Measurements from ENCODE around the gene NHLH2. TPM values are rescaled to one million over a fixed set of nuclear protein-coding genes. Genes with fewer than 3 reads are reported as not detected.
A peak's percentile ranks its signal among the peaks of the same experiment; 100 is the strongest.

Gene NHLH2
- total and polyA plus RNA-seq, 12 donors, result not detected

DNA sequence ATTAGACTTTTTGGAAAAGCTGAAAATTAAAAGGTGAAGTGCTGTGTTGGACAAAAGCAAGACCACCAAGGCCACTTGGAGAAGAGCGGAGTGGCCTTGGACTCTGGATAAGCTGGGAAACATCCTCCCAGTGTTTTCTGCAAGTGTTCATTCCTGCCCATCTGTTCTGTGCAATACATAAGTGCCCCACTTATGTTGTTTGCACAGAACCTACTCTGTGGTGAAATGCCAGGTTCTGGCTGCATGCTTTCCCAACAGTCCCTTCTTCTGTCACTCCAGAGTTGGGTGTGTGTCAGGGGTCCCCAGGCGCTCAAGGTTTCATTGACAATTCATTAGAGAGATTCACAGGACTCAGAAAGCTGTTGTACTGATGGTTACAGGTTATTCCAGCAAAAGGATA, 30.3 kb downstream of the NHLH2 start:
- 77 to 80% methylated on average over 2 of the region's 2 CpGs for WGBS, 2 donors
- peak in 3 of 8 donors; percentile 41 to 61 (median 56) for ATAC-seq
- TF ChIP-seq CTCF (IDR thresholded peaks at IDR 0.05), result no peak

DNA sequence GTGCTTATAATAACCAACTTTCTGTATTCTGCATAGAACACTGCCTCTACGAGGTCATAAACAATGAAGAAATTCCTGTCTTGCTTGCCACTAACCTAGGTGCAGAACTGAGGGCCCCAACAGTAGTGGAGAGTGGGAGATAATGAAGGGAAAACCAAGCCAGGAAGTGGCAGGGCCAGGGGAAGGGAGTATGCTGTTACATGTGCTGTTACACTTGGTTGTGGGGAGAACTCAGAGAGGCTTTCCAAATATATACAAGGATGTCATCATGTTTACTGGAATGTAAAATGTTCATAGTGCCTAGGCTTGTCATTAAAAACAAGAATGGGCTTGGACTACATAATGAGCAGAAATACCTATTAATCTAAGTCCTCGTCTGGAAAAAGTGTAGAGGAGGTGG, 31.1 kb downstream of the NHLH2 start:
- intact Hi-C loops (cut with DNase I), result loop anchor here (2.0 to 10.0 kb wide), 7 partner anchors 167 to 685 kb away; partner anchors contain the start of gene SLC22A15 (in 3 of the 10)
- ATAC-seq (peak in 1 of 8 donors; percentile 52), DNase-seq (no peak)
- H3K36me3 ChIP-seq, result no peaks in the 10 kb centered on the region
- 67 to 74% methylated on average over 2 of the region's 2 CpGs for WGBS, 2 donors
- H3K4me3 ChIP-seq, result no peak overlapping the region
- H3K27ac ChIP-seq, result no peak overlapping the region
- H3K27me3 ChIP-seq, result peaks cover 0 to 5% (median 0%) of the 10 kb centered on the region in 7 donors
- H3K9me3 ChIP-seq, result peaks cover 0 to 5% (median 0%) of the 10 kb centered on the region in 11 donors
- no peak for TF ChIP-seq CTCF (IDR thresholded peaks at IDR 0.05)
- peaks cover 0 to 23% (median 6%) of the 10 kb centered on the region in 9 donors for H3K4me1 ChIP-seq

More for the DNA sequence above, 30.3 kb downstream of the NHLH2 start:
- H3K27me3 ChIP-seq, result peaks cover 0 to 5% (median 0%) of the 10 kb centered on the region in 7 donors
- no peak overlapping the region for H3K27ac ChIP-seq
- H3K36me3 ChIP-seq, result no peaks in the 10 kb centered on the region
- intact Hi-C loops (cut with DNase I), result loop anchor here in 5 of 10 donors (2.0 to 10.0 kb wide), 5 partner anchors 167 to 684 kb away; partner anchors contain the start of gene SLC22A15 (in 2 of the 5)
- H3K4me3 ChIP-seq, result no peak overlapping the region
- H3K9me3 ChIP-seq, result peaks cover 0 to 5% (median 0%) of the 10 kb centered on the region in 11 donors
- DNase-seq, result no peak
- peaks cover 0 to 30% (median 6%) of the 10 kb centered on the region in 9 donors for H3K4me1 ChIP-seq

DNA sequence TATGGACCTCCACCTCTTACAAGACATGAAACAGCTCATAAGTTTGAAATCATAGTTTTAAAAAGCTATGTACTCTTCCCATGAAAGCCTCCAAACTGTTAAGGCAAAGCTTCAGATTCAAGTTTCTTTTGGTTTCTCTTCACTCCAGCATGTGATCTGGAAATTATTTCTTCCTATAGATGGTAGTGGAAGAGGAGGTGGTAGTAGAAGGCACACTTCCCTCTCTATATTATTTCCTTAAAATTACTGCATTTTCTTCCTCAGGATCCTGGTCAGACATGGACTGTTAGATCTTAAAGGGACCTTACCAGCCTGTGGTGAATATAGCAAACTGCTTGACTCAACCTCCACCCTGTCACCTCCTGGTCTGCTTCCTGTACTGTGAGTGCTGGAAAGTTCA, 31.9 kb downstream of the NHLH2 start:
- Histone ChIP-seq H3K9me3 (peaks cover 0 to 5% (median 0%) of the 10 kb centered on the region in 11 donors), H3K4me3 (no peak overlapping the region), H3K4me1 (peaks cover 0 to 23% (median 6%) of the 10 kb centered on the region in 9 donors), H3K27ac (no peak overlapping the region), H3K36me3 (no peaks in the 10 kb centered on the region), H3K27me3 (peaks cover 0 to 5% (median 0%) of the 10 kb centered on the region in 7 donors)
- ATAC-seq (no peak), DNase-seq (no peak)
- intact Hi-C loops (cut with DNase I), result loop anchor here in 6 of 10 donors (5.0 to 10.0 kb wide), 5 partner anchors 168 to 686 kb away; partner anchors contain the start of gene SLC22A15 (in 1 of the 6)
- TF ChIP-seq CTCF (IDR thresholded peaks at IDR 0.05), result no peak

DNA sequence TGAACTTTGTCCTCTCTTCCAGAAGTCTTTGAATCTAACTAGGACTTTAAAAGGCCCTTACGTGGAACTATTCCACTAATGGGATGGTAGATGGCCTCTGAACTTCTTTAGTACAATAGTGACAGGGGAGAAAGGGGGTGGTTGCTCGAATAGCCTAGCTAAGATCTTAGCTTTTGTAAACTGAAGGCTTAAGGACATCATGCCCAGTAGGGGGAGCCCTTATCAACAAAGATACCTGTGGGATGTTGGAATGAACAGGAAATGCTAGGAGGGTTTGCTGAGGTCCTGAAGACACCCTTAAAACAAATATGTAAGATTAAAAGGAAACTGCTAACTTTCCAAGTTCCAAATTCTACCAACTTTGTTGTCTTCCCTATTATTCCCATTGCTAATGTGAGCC, 33.2 kb downstream of the NHLH2 start:
- peak; percentile 40 to 78 (median 68) for TF ChIP-seq CTCF (IDR thresholded peaks at IDR 0.05)
- Histone ChIP-seq H3K27ac (no peak overlapping the region), H3K36me3 (no peaks in the 10 kb centered on the region), H3K27me3 (peaks cover 0 to 5% (median 0%) of the 10 kb centered on the region in 7 donors), H3K4me1 (peaks cover 0 to 23% (median 6%) of the 10 kb centered on the region in 9 donors), H3K9me3 (peaks cover 0 to 5% (median 0%) of the 10 kb centered on the region in 11 donors), H3K4me3 (no peak overlapping the region)
- DNase-seq (peak in 1 of 2 donors; percentile 59), ATAC-seq (peak in 6 of 8 donors; percentile 55 to 77 (median 64))
- intact Hi-C loops (cut with DNase I), result loop anchor here in 8 of 10 donors (2.0 to 10.0 kb wide), 7 partner anchors 170 to 687 kb away; partner anchors contain the start of gene SLC22A15 (in 1 of the 8)
- WGBS, 2 donors, result 3 to 7% methylated on average over 2 of the region's 2 CpGs

All from heart right ventricle (tissue), 16 donors.